Measurements from ENCODE around the gene UGT8. TPM values are rescaled to one million over a fixed set of nuclear protein-coding genes. Genes with fewer than 3 reads are reported as not detected.

Gene UGT8
- total RNA-seq, 1 donor from 2014 or later, result not detected

DNA sequence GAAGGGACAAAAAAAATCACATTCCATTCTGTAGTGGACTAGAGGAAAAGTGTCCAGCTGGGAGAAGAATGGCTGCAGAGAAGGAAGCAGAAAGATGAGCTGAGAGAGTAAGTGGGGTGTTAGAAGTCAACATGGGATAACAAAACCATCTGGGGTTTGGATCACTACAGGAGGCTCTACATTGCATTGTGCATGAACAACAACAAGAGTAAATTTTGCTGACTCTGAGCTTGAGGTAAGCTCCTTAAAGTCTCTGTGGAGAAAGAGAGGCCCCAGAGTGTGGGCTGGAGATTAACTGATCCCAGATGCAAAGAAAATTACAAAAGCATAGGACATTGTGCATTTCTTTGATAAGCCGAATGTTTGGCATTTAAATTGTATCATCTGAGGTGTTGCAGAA, 128.9 kb downstream of the UGT8 start:
- intact Hi-C loops (cut with DNase I), result no loop called here
- DNase-seq (ENCODE audit: low spot score in 2 of 2), result no peak
- Histone ChIP-seq H3K36me3 (no peaks in the 10 kb centered on the region), H3K4me1 (no peaks in the 10 kb centered on the region), H3K27me3 (no peaks in the 10 kb centered on the region), H3K4me3 (no peak overlapping the region), H3K9me3 (no peaks in the 10 kb centered on the region), H3K27ac (no peak overlapping the region)
- TF ChIP-seq, protein P1, sequence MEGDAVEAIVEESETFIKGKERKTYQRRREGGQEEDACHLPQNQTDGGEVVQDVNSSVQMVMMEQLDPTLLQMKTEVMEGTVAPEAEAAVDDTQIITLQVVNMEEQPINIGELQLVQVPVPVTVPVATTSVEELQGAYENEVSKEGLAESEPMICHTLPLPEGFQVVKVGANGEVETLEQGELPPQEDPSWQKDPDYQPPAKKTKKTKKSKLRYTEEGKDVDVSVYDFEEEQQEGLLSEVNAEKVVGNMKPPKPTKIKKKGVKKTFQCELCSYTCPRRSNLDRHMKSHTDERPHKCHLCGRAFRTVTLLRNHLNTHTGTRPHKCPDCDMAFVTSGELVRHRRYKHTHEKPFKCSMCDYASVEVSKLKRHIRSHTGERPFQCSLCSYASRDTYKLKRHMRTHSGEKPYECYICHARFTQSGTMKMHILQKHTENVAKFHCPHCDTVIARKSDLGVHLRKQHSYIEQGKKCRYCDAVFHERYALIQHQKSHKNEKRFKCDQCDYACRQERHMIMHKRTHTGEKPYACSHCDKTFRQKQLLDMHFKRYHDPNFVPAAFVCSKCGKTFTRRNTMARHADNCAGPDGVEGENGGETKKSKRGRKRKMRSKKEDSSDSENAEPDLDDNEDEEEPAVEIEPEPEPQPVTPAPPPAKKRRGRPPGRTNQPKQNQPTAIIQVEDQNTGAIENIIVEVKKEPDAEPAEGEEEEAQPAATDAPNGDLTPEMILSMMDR (IDR thresholded peaks at IDR 0.05), result no peak
